Left cardiac atrium (tissue), 4 donors: ENCODE results near the gene UROS. TPM values are rescaled to one million over a fixed set of nuclear protein-coding genes. Genes with fewer than 3 reads are reported as not detected.

Experiments
- ATAC-seq, 2 donors: fragments of 200-7000 bp; cut with Tn5 transposase; one replicate each; pipeline ENCODE4 v1.9.1; 2020; ENCODE audit warnings: mild to moderate bottlenecking in 2 of 2, moderate library complexity in 2 of 2
- DNase-seq: peaks from one replicate; pipeline ENCODE4 v3.0.0-alpha.2; 2020
- intact Hi-C, 2 donors: fragments of 100-400 bp; cut with DNase I; formaldehyde crosslinking; loops; one replicate each; pipeline versions ENCODE4 v1.14.1 to v1.15.1; 2022 to 2023
- total RNA-seq, 2 donors: library from RNA; stranded (reverse); fragmentation: NEBNext Ultra II Directional; extraction: Animal tissue kit (Norgen Biotek cat#: 25700); gene quantifications; one replicate each; pipeline ENCODE4 v1.2.1, GENCODE V29; 2021
- donor health status: DM: no; HTN: yes; CAD: no.
- donor health status: DM: no; HTN: yes; CAD: no; lungs with severe emphysema.
- donor health status: DM: yes; HTN: yes; CAD: no.
- donor health status: Dilated cardiomyopathy.

Gene UROS
- total RNA-seq, 2 donors from 2014 or later = 59.5 to 68.5 TPM

DNA sequence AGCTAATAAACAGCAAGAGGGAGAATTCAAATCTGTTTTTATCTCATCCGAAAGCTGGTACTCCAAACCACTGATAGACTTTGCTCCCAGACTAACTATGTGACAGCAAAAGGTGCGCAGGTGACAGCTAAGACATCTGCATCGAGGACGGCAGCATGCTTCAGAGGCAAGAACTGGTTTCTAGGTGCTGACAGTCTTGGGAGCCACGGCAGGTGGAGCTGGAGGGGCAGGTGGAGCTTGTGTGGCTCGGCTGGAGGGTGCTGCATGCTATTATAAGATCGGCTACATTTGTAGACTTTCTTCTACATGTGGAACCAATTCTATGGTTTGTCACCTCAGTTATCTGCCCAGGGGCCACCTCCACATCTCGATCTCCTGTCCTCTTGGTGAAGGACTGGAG is 25.6 kb downstream of the UROS start:
- no peak for DNase-seq
- ATAC-seq = no peak
- intact Hi-C loops = no loop called here

DNA sequence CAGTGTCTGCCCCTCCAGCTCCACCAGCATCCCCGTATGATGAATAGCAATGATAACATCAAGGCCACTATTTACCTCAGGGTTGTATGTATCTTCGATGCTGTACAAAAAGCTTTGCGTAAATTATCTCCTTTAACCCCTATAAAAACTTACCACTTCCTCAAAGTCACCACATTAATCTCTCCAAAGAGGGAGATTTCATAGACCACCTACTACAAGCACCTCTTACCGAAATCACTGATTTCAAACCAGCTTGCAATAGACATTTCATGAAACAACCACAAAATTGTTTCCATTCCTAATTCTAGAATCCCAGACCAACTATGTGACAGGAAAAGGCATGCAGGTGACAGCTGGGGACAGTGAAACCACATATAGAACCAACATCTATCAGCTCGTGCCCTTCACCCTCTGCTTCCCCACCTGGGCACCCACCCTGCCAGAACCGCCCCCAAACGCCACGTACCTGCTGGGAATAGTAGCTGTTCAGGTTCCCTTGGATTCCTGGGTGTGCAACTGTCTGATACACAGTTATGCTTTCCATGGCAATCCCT is 27.3 kb downstream of the UROS start:
- DNase-seq = no peak
- no peak for ATAC-seq
- intact Hi-C loops = no loop called here

DNA sequence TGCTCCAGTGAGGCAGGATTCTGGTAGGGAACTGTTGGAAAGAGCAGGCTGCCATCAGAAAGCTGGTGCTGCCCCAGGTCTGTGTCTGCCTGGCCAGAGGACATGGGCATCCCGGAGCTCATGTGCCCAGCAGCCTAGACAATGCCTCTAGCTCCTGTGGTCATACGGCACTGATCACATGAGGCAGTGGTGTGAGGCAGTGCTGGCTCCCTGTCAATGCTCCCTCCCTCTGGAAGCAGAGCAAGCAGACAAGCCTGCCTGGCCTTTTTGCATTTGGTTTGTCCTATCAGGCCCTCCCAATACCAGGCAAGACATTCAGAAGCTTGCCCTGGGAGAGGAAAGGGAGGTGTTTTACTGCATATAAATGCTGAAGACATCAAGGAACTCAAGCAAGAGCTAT is 27.9 kb downstream of the UROS start:
- DNase-seq = peak; percentile 46
- intact Hi-C loops = no loop called here
- peak in 1 of 2 donors; percentile 79 for ATAC-seq

DNA sequence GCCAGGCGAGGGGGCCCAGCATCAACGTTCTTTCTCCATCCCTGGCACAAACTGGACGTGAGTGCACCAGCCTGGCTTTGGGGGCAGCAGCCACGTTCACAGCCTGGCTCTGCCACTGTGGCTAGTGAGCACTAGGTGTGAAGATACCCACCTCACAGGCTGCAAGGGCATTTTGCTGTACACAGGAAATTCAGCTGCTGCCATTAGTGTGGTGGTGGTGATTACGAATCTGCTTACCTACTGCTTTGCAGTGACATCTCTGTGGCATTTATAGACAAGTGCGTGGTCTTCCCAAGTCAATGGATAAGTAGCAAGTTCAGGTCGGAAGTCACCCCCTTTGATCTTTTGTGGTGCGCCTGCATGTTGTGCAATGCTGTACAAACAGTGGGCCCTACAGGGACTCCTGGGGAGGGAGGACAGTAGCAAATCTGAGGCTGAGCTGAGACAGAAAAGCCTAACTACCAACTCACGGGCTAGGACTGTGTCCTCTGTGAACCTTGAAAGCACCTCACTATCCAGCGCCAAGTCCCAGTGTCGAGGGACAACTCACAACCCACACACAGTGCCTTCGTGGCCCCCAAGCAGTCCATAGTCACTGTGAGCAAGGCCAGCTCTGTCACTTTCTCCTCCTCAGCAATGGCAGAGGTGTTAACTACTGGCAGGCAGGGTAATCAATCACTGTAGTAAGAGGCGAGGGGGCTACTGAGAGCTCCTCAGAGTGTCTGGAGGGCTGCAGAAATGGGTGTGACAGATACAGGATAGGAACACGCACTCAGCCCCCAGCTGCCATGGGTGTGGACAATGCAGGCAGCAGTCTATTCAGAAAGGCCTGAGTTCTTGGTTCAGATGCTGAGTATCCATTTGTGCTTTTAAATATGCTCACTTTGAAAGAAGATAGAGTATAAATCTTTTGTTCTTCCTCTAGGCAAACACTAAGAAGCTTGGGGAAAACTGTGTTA is 30.4 kb downstream of the UROS start:
- DNase-seq = no peak
- intact Hi-C loops = no loop called here
- no peak for ATAC-seq

DNA sequence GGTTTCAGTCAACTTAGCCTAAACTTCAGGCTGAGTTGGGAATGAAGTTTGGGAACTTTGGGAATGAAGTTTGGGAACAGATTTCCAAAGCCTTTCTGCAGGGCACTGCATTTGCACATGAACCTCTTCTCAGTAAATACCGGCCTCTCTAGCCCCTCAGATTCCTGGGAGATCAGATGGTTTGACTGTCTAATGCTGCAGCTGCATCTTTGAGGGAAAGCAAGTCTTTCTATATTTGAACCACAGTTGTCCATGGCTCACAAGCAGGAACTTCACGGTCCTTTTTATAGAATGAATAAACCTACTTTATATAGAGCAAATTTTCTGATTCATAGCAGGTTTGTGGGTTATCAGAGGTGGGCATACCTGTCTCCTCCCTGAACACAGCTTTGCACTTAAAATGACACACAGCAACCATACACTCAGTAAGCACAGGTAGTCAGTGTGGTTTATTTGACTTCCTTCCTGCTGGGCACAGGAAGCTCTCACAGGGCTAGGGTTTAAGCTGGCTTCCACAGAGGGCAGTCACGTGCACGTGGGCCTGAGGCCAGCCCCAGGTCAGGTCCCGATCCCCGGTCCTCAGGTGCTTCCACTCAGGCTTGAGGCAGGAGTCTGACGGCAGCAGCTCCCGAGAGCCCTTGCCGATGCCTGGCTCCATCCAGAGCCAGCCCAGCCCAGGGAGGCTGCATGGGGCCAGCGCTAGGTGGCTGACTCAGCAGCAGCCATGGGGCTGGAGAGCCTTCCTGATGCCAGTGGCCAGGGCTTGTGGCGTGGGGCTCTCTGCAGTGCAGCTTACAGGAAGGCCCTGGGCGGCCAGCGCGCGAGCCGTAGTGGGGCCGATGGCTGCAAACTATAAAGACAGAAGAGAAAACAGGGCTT is 34.7 kb downstream of the UROS start:
- intact Hi-C loops = no loop called here
- ATAC-seq (no peak), DNase-seq (no peak)

DNA sequence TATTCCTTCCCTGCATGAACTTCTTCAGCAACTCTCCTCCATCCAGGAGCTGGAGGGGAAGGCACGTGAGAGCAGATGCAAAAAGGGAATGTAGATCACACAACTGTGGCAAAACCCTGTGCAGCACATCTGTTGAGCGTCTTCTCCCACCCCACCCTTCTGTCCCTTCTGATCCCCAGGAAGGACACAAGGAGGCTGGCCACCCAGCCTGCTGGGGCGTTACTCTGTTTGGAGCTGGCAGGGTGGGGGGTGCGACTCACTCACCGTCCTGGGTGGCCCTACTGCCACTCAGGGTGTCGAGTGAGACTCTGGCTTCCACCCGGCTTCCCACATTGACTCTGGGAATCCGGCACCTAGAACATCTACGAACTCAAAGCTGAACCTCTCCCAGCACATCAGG is 37.3 kb downstream of the UROS start:
- intact Hi-C loops = no loop called here
- no peak for DNase-seq
- ATAC-seq = no peak

DNA sequence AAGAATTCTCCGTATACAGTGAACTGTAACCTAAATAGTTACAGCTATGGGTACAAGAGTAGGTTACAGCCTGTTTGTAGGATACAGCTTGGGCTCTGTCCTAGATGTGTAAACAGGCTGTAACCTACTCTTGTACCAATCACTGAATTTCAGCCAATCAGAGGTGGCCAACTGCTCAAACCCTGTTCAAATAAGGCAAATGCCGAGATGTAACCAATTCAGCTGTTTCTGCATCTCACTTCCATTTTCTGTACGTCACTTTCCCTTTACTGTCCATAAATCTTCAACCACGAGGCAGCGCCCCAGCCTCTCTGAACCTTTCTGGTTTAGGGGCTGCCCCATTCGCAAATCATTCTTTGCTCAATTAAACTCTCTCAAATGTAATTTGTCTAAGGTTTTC is 39.1 kb downstream of the UROS start:
- intact Hi-C loops = no loop called here
- no peak for ATAC-seq
- no peak for DNase-seq

DNA sequence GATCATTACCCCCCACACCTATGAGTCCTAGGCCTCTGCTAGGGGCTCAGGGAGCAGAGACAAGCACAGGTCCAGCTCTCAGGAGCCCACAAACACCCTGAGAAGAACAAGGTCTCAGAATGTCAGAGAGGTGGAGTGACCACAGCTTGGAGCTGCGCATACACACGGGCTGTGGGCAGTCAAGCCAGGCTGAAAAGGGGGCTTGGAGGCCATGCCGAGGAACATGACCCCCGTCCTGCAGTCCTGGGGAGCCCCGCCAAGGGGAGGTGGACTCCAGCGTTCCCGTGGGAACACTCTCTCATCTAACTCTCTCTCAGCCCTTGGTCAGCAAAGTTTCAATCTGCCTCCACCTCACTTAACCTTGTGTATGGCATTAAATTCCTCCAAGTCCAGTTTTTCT is 39.6 kb downstream of the UROS start:
- intact Hi-C loops = no loop called here
- ATAC-seq = no peak
- DNase-seq = no peak

DNA sequence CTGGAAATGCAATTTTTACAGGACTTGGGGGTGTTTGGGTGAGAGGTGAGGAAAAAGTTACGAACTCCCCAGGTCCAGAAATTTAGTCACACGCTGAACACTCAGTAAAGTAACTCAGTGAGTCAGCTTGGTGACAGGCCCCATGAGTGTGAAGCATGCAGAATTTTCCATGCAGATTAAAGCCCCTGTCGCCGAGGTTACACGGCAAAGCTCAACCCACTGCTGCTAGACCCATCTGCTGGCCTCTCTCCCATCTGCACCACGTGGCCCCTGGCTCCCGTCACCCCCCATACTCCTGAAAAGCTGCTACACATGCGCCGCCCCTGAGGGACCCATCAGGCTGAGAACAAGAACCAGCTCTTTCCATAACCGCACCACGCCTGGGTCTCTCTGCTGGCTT is 40.4 kb downstream of the UROS start:
- no peak for ATAC-seq
- no peak for DNase-seq
- intact Hi-C loops = no loop called here

DNA sequence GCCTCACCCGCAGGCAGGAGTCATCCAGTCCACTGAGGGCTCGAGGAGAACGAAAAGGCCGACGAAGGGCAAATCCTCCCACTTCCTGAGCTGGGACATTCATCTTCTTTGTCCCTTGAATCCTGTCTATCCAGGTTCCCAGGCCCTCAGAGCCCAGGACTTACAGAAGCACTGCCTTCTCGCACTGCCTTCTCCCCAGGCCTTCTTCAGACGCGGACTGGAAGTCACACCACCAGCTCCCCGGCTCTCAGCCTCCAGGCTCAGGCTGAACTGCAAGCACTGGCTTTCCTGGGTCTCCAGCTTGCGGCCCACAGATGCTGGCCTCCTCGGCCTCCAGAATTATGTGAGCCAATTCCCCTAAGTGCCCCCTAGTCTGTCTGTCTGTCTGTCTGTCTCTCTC is 41.0 kb downstream of the UROS start:
- ATAC-seq = no peak
- intact Hi-C loops = no loop called here
- DNase-seq = no peak

DNA sequence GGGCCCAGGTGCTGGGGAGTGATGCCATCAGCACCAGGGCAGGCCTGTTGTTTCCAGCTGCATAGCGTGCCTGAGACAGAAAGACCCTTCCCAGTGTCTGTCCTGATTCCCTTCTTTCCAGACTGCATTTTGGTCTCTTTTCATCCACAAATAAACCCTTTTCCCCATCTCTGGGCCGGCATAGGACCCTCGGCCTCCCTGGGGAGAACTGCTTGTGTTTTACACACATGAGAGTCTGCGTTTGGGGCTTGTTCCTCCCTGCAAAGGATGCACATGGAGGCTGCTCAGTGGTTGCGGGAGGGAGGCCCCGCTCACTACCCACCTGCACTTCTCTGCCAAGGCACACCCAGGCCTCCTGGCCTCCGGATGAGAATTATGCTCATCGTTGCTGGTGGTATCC is 41.7 kb downstream of the UROS start:
- ATAC-seq (no peak), DNase-seq (no peak)
- intact Hi-C loops = no loop called here

DNA sequence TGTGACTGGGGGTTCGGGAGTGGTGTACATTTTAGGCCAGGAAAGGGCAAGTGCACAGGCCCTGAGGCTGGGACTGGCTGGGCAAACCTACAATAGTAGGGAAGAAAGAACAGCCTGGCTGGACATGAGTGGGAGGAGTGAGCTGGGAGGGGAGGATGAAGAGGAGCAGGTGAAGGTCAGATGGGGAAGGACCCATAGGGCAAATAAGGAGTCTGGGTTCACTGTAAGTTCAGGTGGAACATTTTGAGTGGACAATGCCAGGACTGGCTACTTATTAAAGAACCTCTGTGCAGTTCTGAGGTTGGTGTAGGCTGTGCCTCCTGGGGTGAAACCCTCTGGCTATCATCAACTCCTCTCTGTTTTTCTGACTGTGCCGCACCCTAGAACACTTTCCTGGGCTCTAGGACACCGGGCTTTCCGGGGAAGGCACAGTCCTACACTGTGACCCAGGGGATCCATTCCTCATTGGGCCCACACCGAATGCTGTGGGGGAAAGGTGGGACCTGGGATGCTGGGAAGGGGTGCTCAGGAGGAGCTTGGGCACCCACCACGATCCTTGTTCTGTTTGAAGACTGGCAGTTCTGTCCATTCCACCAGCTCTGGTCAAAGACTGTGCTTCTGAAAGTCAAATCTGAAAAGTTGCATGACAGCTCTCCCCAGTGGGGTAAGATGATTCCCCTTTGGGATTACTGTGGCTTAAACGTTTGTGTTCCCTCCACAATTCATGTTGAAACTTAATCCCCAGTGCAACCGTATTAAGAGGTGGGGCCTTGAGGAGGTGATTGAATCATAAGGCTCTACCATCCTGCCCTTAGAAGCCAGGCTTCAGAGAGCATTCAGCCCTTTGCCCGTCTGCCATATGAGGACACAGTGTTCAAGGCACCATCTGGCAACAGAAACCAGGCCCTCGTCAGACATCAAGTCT is 43.4 kb downstream of the UROS start:
- intact Hi-C loops = no loop called here
- DNase-seq (no peak), ATAC-seq (no peak)

DNA sequence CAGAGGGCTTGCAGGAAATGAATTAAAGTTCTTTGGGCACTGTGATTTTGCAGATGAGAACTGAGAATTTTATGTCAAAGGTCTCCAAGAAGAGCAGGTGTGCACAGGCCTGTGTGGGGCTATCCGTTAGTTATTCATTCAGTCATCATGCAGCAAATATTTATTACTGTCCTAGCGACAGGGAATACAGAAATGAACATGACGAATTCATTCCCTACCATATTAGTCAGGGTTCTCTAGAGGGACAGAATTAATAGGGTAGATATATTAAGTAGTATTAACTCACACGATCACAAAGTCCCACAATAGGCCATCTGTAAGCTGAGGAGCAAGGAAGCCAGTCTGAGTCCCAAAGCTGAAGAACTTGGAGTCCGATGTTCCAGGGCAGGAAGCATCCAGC is 44.5 kb downstream of the UROS start:
- ATAC-seq (no peak), DNase-seq (no peak)
- intact Hi-C loops = no loop called here

DNA sequence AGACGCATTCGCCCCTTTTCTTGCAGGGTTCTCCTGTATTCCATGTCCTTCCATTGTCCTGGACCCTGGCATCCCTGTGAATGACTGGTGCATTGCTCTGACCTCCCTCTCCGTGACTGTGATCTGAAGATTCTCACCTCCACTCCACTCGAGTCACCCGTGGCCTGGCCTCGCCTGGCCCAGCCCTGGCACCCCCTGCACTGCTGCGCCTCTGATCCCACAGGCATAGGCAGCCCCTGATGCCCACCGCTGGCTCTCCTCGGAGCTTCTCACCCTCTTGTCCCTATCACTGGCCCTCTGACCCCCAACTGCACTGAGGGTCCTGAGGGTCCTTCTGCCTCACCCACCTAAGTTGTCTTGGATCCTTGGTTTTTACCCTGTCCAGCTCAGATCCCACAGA is 45.3 kb downstream of the UROS start:
- DNase-seq = no peak
- ATAC-seq = no peak
- intact Hi-C loops = no loop called here

DNA sequence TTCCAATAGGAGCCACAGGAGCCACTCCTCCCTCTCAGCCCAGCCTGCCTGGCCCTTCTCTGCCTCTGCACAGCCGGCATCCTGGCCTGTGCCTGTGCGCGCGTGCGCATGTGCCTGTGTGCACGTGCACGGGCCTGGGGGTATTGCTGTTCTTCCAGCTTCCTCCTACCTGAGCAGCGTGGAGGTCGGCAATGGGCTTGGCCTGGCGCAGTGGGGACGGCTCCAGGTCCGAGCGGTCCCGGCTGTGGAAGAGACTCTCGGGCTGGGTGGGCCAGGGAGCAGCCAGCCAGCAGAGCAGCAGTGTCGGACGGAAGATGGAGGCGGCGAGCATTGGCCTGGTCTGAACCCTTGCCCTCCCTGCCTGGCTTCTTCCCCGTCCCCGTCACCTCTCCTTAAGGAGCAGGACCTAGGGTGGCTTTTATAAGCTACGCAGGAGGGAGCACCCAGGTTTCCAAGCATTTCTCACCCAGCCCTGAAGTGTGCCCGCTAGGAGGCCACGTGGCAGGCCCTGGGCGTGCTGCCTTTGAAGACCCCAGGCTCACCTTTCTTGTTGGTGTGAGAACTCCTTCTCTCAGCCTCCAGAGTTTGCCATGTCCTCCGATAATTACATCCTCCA is 47.5 kb downstream of the UROS start, which contains the start of gene MMP21:
Gene MMP21, minus strand, starts transcription at position 331 of the 616 bp plus-strand sequence. Its CDS starts 0 bp downstream, at position 331.
- intact Hi-C loops = no loop called here
- ATAC-seq (no peak), DNase-seq (no peak)

DNA sequence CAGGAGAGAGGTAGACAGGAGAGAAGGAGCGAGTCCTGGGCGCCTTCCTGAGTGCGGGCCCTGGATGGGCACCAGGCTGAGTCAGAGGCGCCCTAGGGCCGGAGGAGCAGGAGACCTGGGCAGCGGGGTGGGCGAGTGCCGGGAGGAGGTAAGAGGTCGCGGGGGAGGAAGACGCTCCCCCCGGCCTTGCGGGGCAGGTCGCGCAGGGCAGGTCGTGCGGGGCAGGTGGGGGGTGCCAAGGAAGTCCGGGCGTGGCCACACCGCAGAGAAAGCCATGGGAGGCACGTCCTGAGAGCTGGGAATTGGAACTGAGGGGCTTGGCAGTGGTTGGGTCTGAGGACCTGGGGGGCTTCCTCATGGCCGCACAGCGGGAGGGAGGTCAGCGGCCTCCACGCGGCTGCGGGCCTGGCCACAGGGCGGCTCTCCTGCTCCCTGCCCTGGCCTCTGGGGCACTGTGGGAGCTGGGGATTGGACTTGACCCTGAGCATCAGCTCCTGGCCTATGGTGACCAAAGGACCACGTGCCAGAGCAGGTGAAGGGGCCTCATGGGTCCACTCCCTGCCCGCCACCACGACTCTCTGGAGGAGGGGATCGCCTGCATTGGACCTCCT is 48.4 kb downstream of the UROS start:
- no peak for ATAC-seq
- intact Hi-C loops = no loop called here
- no peak for DNase-seq

DNA sequence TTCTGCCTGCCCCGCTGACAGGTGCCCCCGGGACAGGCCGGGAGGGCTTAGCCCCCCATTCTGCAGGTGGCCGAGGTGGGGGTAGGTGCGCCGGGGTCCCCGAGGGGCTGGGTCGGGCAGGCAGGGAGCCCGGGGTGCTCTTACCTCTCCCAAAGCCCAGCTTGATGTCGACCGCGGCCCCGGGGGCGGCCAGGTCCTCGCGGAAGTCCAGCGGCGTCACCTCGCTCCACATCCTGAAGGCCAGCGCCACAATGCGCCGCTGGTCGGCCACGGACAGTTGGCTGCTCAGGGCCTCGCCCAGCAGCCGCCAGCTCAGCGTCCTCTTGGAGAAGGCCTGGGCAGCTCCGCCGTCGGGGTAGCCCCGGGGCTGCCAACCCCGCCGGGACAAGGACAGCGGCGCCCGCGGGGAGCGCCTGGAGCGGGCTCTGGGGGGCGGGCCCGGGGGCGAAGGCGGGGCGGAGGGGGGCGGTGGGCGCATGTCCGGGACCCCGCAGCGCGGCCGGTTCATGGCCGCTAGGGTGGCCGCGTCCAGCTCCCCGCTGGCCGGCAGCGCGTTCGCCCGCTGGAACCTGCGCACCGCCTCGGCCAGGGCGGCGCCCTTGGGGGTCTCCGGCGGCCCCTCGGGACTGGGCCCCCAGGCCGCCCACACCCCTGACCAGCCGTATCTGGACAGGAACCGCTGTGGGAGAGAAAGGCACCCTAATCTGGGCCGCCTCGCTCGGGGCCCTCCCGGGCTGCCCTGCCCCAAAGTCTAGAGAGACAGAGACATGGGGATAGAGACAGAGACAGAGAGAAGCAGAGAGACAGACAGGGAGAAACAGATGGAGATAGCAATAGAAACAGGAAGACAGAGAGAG is 49.1 kb downstream of the UROS start:
- ATAC-seq = peak in 1 of 2 donors; percentile 18

More for the DNA sequence above, 49.1 kb downstream of the UROS start:
- intact Hi-C loops = no loop called here
- DNase-seq = no peak
